ENCODE data around the gene SLC25A25.

Gene SLC25A25

GRCh38 chr9:128077847-128078503 lies 9.9 kb downstream of the SLC25A25 start:
- DNase-seq = no peak

- DNase-seq = no peak
Observed at GRCh38 chr9:128078504-128079434, 10.7 kb downstream of the SLC25A25 start.

GRCh38 chr9:128080206-128080605 lies 12.2 kb downstream of the SLC25A25 start:
- DNase-seq = no peak

GRCh38 chr9:128081056-128081455 lies 13.0 kb downstream of the SLC25A25 start:
- no peak for DNase-seq

- no peak for DNase-seq
Observed at GRCh38 chr9:128082151-128082550, 14.1 kb downstream of the SLC25A25 start.

GRCh38 chr9:128084746-128085145 lies 16.7 kb downstream of the SLC25A25 start:
- no peak for DNase-seq

GRCh38 chr9:128085943-128086342 lies 17.9 kb downstream of the SLC25A25 start:
- DNase-seq = no peak

- DNase-seq = no peak
Observed at GRCh38 chr9:128087262-128087661, 19.2 kb downstream of the SLC25A25 start.

GRCh38 chr9:128088253-128088945 lies 20.4 kb downstream of the SLC25A25 start:
- DNase-seq = no peak

- DNase-seq = no peak
Observed at GRCh38 chr9:128089299-128089698, 21.3 kb downstream of the SLC25A25 start.

- no peak for DNase-seq
Observed at GRCh38 chr9:128091144-128091543, 23.1 kb downstream of the SLC25A25 start.

- no peak for DNase-seq
Observed at GRCh38 chr9:128091571-128091970, 23.5 kb downstream of the SLC25A25 start.

GRCh38 chr9:128092199-128092977 lies 24.4 kb downstream of the SLC25A25 start:
- DNase-seq = no peak

GRCh38 chr9:128093011-128093410 lies 25.0 kb downstream of the SLC25A25 start:
- DNase-seq = no peak

- peak; percentile 83 for DNase-seq
Observed at GRCh38 chr9:128094166-128094949, 26.3 kb downstream of the SLC25A25 start.

- DNase-seq = no peak
Observed at GRCh38 chr9:128094950-128095544, 27.0 kb downstream of the SLC25A25 start.

- no peak for DNase-seq
Observed at GRCh38 chr9:128096616-128097536, 28.8 kb downstream of the SLC25A25 start.

GRCh38 chr9:128097543-128098296 lies 29.7 kb downstream of the SLC25A25 start:
- no peak for DNase-seq

All from NCI-H446 treated with DMSO at 0.1 percent for 48 hours (cell line).